Naive thymus-derived CD4-positive, alpha-beta T cell (primary cell): ENCODE measurements around the gene SYNC. TPM values are rescaled to one million over a fixed set of nuclear protein-coding genes. Genes with fewer than 3 reads are reported as not detected.
"Not testable (repeated sequence)": the region's sequence is repeated elsewhere in the genome, so short reads cannot be mapped to it uniquely, and the experiment has no call there.

Experiments used
- ATAC-seq: fragments of 150-1000 bp; cut with Tn5 transposase; 2 replicates; pipeline ENCODE4 v1.10.0; 2021; ENCODE audit warnings: mild to moderate bottlenecking, moderate library complexity
- CTCF ChIA-PET: fragments of 350-600 bp; sonication (Branson Sonifier 250); formaldehyde crosslinking; loops from one replicate; lab custom pipeline; 2021; ENCODE audit warnings: antibody characterized with exemption; lab: Charles Lee
- POLR2A ChIA-PET: fragments of 350-600 bp; sonication (Branson Sonifier 250); formaldehyde crosslinking; loops from one replicate; lab custom pipeline; 2021; ENCODE audit warnings: antibody characterized with exemption, inconsistent platforms; lab: Charles Lee
- DNase-seq, 9 donors: peaks; one replicate each; pipeline versions ENCODE4 v3.0.0 to v3.0.0-alpha.2; 2020 to 2022; ENCODE audit warnings: mixed read lengths in 1 of 9
- H3K27ac ChIP-seq: one replicate; pipeline ENCODE4 v1.7.0; 2013; ENCODE audit warnings: mild to moderate bottlenecking, low read depth, low read length, moderate library complexity
- H3K27me3 ChIP-seq, 2 donors: one replicate each; pipeline ENCODE4 v1.7.0; 2013; ENCODE audit warnings: low read length in 2 of 2, mild to moderate bottlenecking in 2 of 2, moderate library complexity in 2 of 2; ENCODE audit not compliant: control insufficient read depth in 2 of 2, insufficient read depth in 2 of 2
- H3K36me3 ChIP-seq, 3 experiments: 1 replicate in 2 of 3; 2 replicates in 1 of 3; pipeline ENCODE4 v1.7.0; 2013; ENCODE audit warnings: low read length in 3 of 3, mild to moderate bottlenecking in 3 of 3, moderate library complexity in 1 of 3; ENCODE audit not compliant: insufficient read depth in 3 of 3, control insufficient read depth in 2 of 3
- H3K4me1 ChIP-seq, 2 donors: one replicate each; pipeline ENCODE4 v1.7.0; 2013; ENCODE audit warnings: low read length in 2 of 2, mild to moderate bottlenecking in 2 of 2, moderate library complexity in 1 of 2; ENCODE audit not compliant: control insufficient read depth in 2 of 2, insufficient read depth in 2 of 2
- H3K4me3 ChIP-seq: 2 replicates; pipeline ENCODE4 v1.7.0; 2013; ENCODE audit warnings: mild to moderate bottlenecking, low read length
- H3K9me3 ChIP-seq, 3 experiments: 1 replicate in 2 of 3; 2 replicates in 1 of 3; pipeline ENCODE4 v1.7.0; 2013; ENCODE audit warnings: low read length in 3 of 3; ENCODE audit not compliant: control insufficient read depth in 2 of 3
- H3K27ac Mint-ChIP-seq, 9 donors: one replicate each; pipeline ENCODE4 v1.8.0; 2020 to 2022; ENCODE audit warnings: mixed read lengths in 9 of 9, mild to moderate bottlenecking in 8 of 9, moderate library complexity in 5 of 9, inconsistent platforms in 2 of 9
- H3K27me3 Mint-ChIP-seq, 5 donors: one replicate each; pipeline ENCODE4 v1.8.0; 2021 to 2022; ENCODE audit warnings: mixed read lengths in 5 of 5, mild to moderate bottlenecking in 1 of 5
- H3K36me3 Mint-ChIP-seq, 5 donors: one replicate each; pipeline ENCODE4 v1.8.0; 2020 to 2022; ENCODE audit warnings: mixed read lengths in 5 of 5, mild to moderate bottlenecking in 3 of 5, inconsistent platforms in 1 of 5
- H3K4me1 Mint-ChIP-seq, 7 donors: one replicate each; pipeline ENCODE4 v1.8.0; 2020 to 2022; ENCODE audit warnings: mixed read lengths in 7 of 7, mild to moderate bottlenecking in 3 of 7, inconsistent platforms in 1 of 7
- H3K4me3 Mint-ChIP-seq, 10 donors: one replicate each; pipeline ENCODE4 v1.8.0; 2020 to 2022; ENCODE audit warnings: mild to moderate bottlenecking in 10 of 10, mixed read lengths in 10 of 10, moderate library complexity in 6 of 10, inconsistent platforms in 2 of 10
- H3K9me3 Mint-ChIP-seq, 11 donors: one replicate each; pipeline ENCODE4 v1.8.0; 2020 to 2022; ENCODE audit warnings: mixed read lengths in 11 of 11, mild to moderate bottlenecking in 4 of 11, inconsistent platforms in 1 of 11, moderate library complexity in 1 of 11
- intact Hi-C, 2 donors: fragments of 100-400 bp; cut with micrococcal nuclease; formaldehyde crosslinking; loops; one replicate each; pipeline ENCODE4 v1.15.1; 2023
- polyA plus RNA-seq, 2 donors: library from polyadenylated mRNA; unstranded; fragments of 300-500 nt; fragmentation: Illumina TruSeq; gene quantifications; one replicate each; pipeline ENCODE4 v1.2.3, GENCODE V29; 2021
- total RNA-seq, 6 experiments: library from RNA in 5 of 6; stranded (reverse) in 5 of 6; gene quantifications; 1 replicate in 5 of 6; 2 replicates in 1 of 6; pipeline ENCODE4 v1.2.3 and lab custom pipeline; 2021 to 2026

The SYNC gene
- total and polyA plus RNA-seq, 7 experiments from 2014 or later = not detected

DNA sequence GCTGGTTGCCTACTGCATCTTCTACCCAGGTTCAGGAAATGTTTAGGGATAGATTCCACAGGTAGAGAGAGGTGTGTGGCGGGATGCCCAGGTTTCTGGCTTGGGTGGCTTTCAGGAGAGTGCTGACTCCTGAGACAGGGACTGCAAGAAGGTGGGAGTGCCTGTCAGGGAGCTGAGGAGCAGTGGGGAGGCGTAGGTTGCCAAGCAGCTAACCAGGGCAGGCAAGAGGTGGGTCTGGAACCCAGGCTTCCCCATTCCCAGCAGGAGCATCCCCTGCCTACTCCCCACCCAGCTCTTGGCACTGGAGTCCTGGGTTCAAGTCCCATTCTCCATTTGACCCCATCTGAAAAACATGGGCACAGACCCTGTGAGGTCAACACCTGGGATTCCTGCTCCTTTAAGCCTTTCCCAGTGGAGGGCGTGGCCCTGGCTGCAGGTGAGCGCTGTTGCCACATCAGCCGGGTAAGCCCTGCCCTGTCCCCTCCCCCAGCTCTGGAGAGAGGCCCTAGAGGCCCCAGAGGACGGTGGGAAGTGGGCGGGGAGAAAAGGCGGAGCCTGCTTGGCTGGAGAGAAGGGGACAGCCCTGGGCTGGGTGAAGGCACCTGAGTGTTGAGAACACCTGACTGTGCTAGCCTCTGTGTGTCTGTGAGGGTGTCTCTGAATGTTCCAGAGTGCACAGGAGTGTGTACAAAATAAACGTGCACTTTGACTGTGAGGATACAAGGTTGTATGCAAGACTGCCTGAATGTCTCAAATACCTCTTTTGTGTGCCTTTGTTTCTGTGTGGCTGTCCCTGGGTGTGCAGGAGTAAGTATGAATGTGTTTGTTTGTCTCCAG lies 14.0 kb upstream of the SYNC start:
- ATAC-seq (peak; percentile 25), DNase-seq (peak in 6 of 9 donors; percentile 18 to 67 (median 28))
- intact Hi-C loops = loop anchor here in 1 of 2 donors (5.0 to 10.0 kb wide), 2 partner anchors 36 to 368 kb away; partner anchors contain the start of gene AZIN2
- ChIA-PET CTCF (interaction anchor here (2.8 kb wide), 1 partner anchor 56 kb away, joined by 14 read pairs; no protein-coding TSS in a partner anchor), POLR2A (no interaction called here)
- Mint-ChIP-seq H3K9me3 (peaks cover 0 to 2% (median 0%) of the 10 kb centered on the region in 11 donors), H3K4me3 (peak overlapping the region in 1 of 10 donors; percentile 30), H3K4me1 (peaks cover 0 to 15% (median 14%) of the 10 kb centered on the region in 7 donors), H3K27ac (peak overlapping the region in 3 of 9 donors; percentile 13 to 47 (median 41)), H3K36me3 (no peaks in the 10 kb centered on the region), H3K27me3 (peaks cover 0 to 6% (median 0%) of the 10 kb centered on the region in 5 donors)
- Histone ChIP-seq H3K4me3 (no peak overlapping the region), H3K27ac (no peak overlapping the region), H3K4me1 (peaks cover 0 to 5% of the 10 kb centered on the region in 2 donors), H3K36me3 (no peaks in the 10 kb centered on the region), H3K27me3 (no peaks in the 10 kb centered on the region), H3K9me3 (no peaks in the 10 kb centered on the region)

GRCh38 chr1:32715901-32716311 lies 13.3 kb upstream of the SYNC start:
- intact Hi-C loops = loop anchor here in 1 of 2 donors (5.0 to 10.0 kb wide), 2 partner anchors 36 to 369 kb away; partner anchors contain the start of gene AZIN2
- Mint-ChIP-seq H3K4me3 (peak overlapping the region in 1 of 10 donors; percentile 30), H3K9me3 (peaks cover 0 to 2% (median 0%) of the 10 kb centered on the region in 11 donors), H3K36me3 (no peaks in the 10 kb centered on the region), H3K27ac (peak overlapping the region in 3 of 9 donors; percentile 13 to 47 (median 41)), H3K4me1 (peaks cover 0 to 15% (median 14%) of the 10 kb centered on the region in 7 donors), H3K27me3 (peaks cover 0 to 6% (median 0%) of the 10 kb centered on the region in 5 donors)
- Histone ChIP-seq H3K4me3 (no peak overlapping the region), H3K36me3 (no peaks in the 10 kb centered on the region), H3K9me3 (no peaks in the 10 kb centered on the region), H3K27me3 (no peaks in the 10 kb centered on the region), H3K4me1 (peaks cover 0 to 5% of the 10 kb centered on the region in 2 donors), H3K27ac (no peak overlapping the region)
- no peak for DNase-seq
- no peak for ATAC-seq
- ChIA-PET POLR2A (no interaction called here), CTCF (interaction anchor here (2.8 kb wide), 1 partner anchor 57 kb away, joined by 14 read pairs; no protein-coding TSS in a partner anchor)

DNA sequence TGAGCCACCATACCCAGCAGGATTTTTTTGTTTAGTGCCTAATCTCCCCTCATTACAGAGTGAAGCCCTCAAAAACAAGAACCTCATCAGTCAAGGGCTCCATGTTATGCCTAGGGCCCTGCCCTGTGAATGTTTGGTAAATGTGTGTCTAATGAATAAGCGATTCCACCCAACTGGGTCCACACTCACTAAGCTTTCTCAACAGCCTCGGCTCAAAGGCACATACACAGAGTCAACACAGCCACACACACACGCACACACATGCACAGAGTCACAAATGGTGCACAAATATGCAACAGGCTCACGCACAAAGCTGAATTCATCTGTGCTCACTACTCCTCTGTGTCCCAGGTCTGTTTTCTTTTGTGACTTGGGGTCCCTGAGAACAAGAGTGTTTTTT lies 11.7 kb upstream of the SYNC start:
- CTCF ChIA-PET = interaction anchor here (0.7 to 3.6 kb wide), 2 partner anchors 59 to 1874 kb away, joined by 4 to 71 read pairs; no protein-coding TSS in a partner anchor
- Histone ChIP-seq H3K27ac (no peak overlapping the region), H3K4me1 (peaks cover 0 to 5% of the 10 kb centered on the region in 2 donors), H3K27me3 (no peaks in the 10 kb centered on the region), H3K4me3 (no peak overlapping the region), H3K36me3 (no peaks in the 10 kb centered on the region), H3K9me3 (no peaks in the 10 kb centered on the region)
- H3K4me3 Mint-ChIP-seq = peak overlapping the region in 1 of 10 donors; percentile 9
- H3K27me3 Mint-ChIP-seq = no peaks in the 10 kb centered on the region
- H3K4me1 Mint-ChIP-seq = peaks cover 0 to 15% (median 14%) of the 10 kb centered on the region in 7 donors
- H3K9me3 Mint-ChIP-seq = peaks cover 0 to 2% (median 0%) of the 10 kb centered on the region in 11 donors
- DNase-seq (no peak), ATAC-seq (no peak)
- intact Hi-C loops = loop anchor here (5.0 to 10.0 kb wide), 2 partner anchors 38 to 371 kb away; partner anchors contain the start of gene AZIN2 (in 1 of the 2)
- no peak overlapping the region for H3K27ac Mint-ChIP-seq
- no peaks in the 10 kb centered on the region for H3K36me3 Mint-ChIP-seq
- POLR2A ChIA-PET = no interaction called here

DNA sequence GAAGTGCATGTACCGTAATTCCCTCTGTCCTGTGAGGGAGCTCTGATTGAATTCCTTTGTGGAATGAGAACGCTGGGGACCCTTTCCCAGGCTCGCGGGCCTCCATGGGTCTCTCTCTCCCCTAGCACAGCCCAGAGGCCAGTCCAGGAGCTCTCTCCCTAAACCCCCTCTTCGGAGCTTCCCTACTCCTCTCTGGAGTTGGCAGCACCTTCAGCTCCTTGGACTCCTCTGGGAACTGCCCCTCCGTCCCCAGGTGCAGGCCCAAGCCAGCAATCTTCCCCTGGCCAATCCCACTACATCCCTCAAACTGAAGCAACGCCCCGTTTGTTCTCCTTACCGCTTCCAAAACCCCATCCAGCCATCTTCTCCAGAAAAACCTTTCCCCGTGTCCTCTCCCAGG lies 10.5 kb upstream of the SYNC start:
- Histone ChIP-seq H3K36me3 (no peaks in the 10 kb centered on the region), H3K27ac (no peak overlapping the region), H3K4me1 (peaks cover 0 to 5% of the 10 kb centered on the region in 2 donors), H3K4me3 (no peak overlapping the region), H3K9me3 (no peaks in the 10 kb centered on the region), H3K27me3 (no peaks in the 10 kb centered on the region)
- no peak for DNase-seq
- no peaks in the 10 kb centered on the region for H3K36me3 Mint-ChIP-seq
- intact Hi-C loops = loop anchor here (5.0 to 10.0 kb wide), 2 partner anchors 39 to 372 kb away; partner anchors contain the start of gene AZIN2 (in 1 of the 2)
- POLR2A ChIA-PET = interaction anchor here (0.5 kb wide), 1 partner anchor 24 kb away, joined by 3 read pairs; no protein-coding TSS in a partner anchor
- ATAC-seq = no peak
- no peak overlapping the region for H3K27ac Mint-ChIP-seq
- CTCF ChIA-PET = interaction anchor here (0.6 to 3.6 kb wide), 10 partner anchors 9 to 419 kb away, joined by 3 to 71 read pairs (median 3); no protein-coding TSS in a partner anchor
- no peaks in the 10 kb centered on the region for H3K27me3 Mint-ChIP-seq
- peak overlapping the region; percentile 24 to 65 (median 46) for H3K4me3 Mint-ChIP-seq
- peaks cover 0 to 2% (median 0%) of the 10 kb centered on the region in 11 donors for H3K9me3 Mint-ChIP-seq
- H3K4me1 Mint-ChIP-seq = peaks cover 0 to 15% (median 14%) of the 10 kb centered on the region in 7 donors

GRCh38 chr1:32711221-32711620 lies 8.7 kb upstream of the SYNC start:
- H3K36me3 ChIP-seq, H3K4me3 Mint-ChIP-seq, H3K27ac ChIP-seq, H3K4me1 Mint-ChIP-seq, DNase-seq, H3K27ac Mint-ChIP-seq, H3K4me3 ChIP-seq, POLR2A ChIA-PET, H3K27me3 ChIP-seq, H3K9me3 ChIP-seq, H3K4me1 ChIP-seq, H3K27me3 Mint-ChIP-seq, ATAC-seq, H3K9me3 Mint-ChIP-seq, H3K36me3 Mint-ChIP-seq: not testable (repeated sequence)
- CTCF ChIA-PET = interaction anchor here (0.8 to 3.6 kb wide), 3 partner anchors 15 to 67 kb away, joined by 3 to 71 read pairs (median 6); no protein-coding TSS in a partner anchor
- intact Hi-C loops = loop anchor here (5.0 to 10.0 kb wide), 2 partner anchors 41 to 374 kb away; partner anchors contain the start of gene AZIN2 (in 1 of the 2)

GRCh38 chr1:32709476-32709875 lies 6.9 kb upstream of the SYNC start:
- Histone ChIP-seq H3K4me3 (no peak overlapping the region), H3K4me1 (no peaks in the 10 kb centered on the region), H3K36me3 (no peaks in the 10 kb centered on the region), H3K27ac (no peak overlapping the region), H3K9me3 (no peaks in the 10 kb centered on the region), H3K27me3 (no peaks in the 10 kb centered on the region)
- no peak for ATAC-seq
- no peak for DNase-seq
- Mint-ChIP-seq H3K36me3 (no peaks in the 10 kb centered on the region), H3K27me3 (peaks cover 14 to 25% (median 21%) of the 10 kb centered on the region in 5 donors), H3K4me3 (no peak overlapping the region), H3K9me3 (peaks cover 0 to 3% (median 0%) of the 10 kb centered on the region in 11 donors), H3K27ac (no peak overlapping the region), H3K4me1 (peaks cover 0 to 7% (median 3%) of the 10 kb centered on the region in 7 donors)
- CTCF ChIA-PET = no interaction called here
- POLR2A ChIA-PET = interaction anchor here (0.6 to 0.7 kb wide), 2 partner anchors 31 to 451 kb away, joined by 4 read pairs; no protein-coding TSS in a partner anchor
- intact Hi-C loops = no loop called here
